Tibial nerve (tissue), 4 donors: Measurements from ENCODE around the gene TCF4.

Experiments used
- CTCF ChIP-seq, 5 experiments: fragments of 200-600 bp in 3 of 5; fragments of 450-650 bp in 2 of 5; sonication (generic) in 3 of 5; IDR thresholded peaks; one replicate each; pipeline ENCODE4 v1.5.1; 2016 to 2019; ENCODE audit warnings: antibody characterized with exemption in 5 of 5, mild to moderate bottlenecking in 3 of 5, moderate library complexity in 2 of 5
- EP300 ChIP-seq, 2 donors: sonication (generic); formaldehyde crosslinking; IDR thresholded peaks; one replicate each; pipeline ENCODE4 v1.6.1; 2017; ENCODE audit warnings: antibody characterized with exemption in 2 of 2, mild to moderate bottlenecking in 1 of 2
- POLR2A ChIP-seq, 2 donors: fragments of 450-650 bp; IDR thresholded peaks; one replicate each; pipeline ENCODE4 v1.6.1; 2017; ENCODE audit warnings: antibody characterized with exemption in 2 of 2, mild to moderate bottlenecking in 2 of 2, moderate library complexity in 2 of 2

DNA sequence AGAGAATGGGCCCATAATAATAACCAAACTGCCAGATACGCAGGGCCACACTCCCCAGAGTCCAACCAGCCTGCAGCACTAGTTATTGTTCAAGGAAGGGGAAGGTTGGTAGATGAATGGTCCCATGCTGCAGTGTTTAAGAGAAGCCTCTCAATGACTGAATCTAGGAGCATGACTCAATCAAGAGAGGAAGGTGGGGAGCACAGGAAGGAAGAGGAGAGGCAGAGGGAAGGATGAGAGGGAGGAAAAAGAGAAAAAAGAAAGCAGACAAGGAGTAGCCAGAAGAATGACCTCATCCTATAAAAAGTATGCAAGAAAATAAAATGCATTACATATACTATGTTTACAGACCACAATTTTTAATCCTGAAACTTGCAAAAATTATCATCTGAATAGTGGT lies 174.5 kb downstream of the TCF4 start:
- TF ChIP-seq POLR2A (IDR thresholded peaks at IDR 0.05) (no peak), CTCF (IDR thresholded peaks at IDR 0.05) (no peak), EP300 (IDR thresholded peaks at IDR 0.05) (no peak)
